CD4-positive, CD25-positive, alpha-beta regulatory T cell (primary cell): ENCODE results near the gene CCDC106. TPM values are rescaled to one million over a fixed set of nuclear protein-coding genes. Genes with fewer than 3 reads are reported as not detected.
A peak's percentile ranks its signal among the peaks of the same experiment; 100 is the strongest.

Experiments used
- ATAC-seq, 2 donors: fragments of 150-1000 bp; cut with Tn5 transposase; one replicate each; pipeline ENCODE4 v1.10.0; 2021; ENCODE audit warnings: low read depth in 2 of 2, moderate number of reproducible peaks in 2 of 2, moderate library complexity in 1 of 2
- DNase-seq, 3 donors: peaks; one replicate each; pipeline versions ENCODE4 v3.0.0 to v3.0.0-alpha.2; 2012 to 2022; ENCODE audit warnings: mixed read lengths in 1 of 3
- H3K27ac ChIP-seq: one replicate; pipeline ENCODE4 v1.7.0; 2013; ENCODE audit warnings: mild to moderate bottlenecking, low read length; ENCODE audit not compliant: insufficient read depth, poor library complexity, severe bottlenecking
- H3K27me3 ChIP-seq: one replicate; pipeline ENCODE4 v1.7.0; 2013; ENCODE audit warnings: low read length; ENCODE audit not compliant: control insufficient read depth, insufficient read depth
- H3K36me3 ChIP-seq: one replicate; pipeline ENCODE4 v1.7.0; 2013; ENCODE audit warnings: mild to moderate bottlenecking, low read length, moderate library complexity; ENCODE audit not compliant: control insufficient read depth, insufficient read depth
- H3K4me1 ChIP-seq: 2 replicates; pipeline ENCODE4 v1.7.0; 2013; ENCODE audit warnings: mild to moderate bottlenecking, low read length; ENCODE audit not compliant: insufficient read depth, control insufficient read depth, poor library complexity, severe bottlenecking
- H3K4me3 ChIP-seq: one replicate; pipeline ENCODE4 v1.7.0; 2013; ENCODE audit warnings: low read depth, mild to moderate bottlenecking, low read length, moderate library complexity
- H3K9me3 ChIP-seq, 2 experiments: 1 replicate in 1 of 2; 2 replicates in 1 of 2; pipeline ENCODE4 v1.7.0; 2013; ENCODE audit warnings: low read length in 2 of 2, mild to moderate bottlenecking in 1 of 2, moderate library complexity in 1 of 2; ENCODE audit not compliant: control insufficient read depth in 2 of 2
- H3K27ac Mint-ChIP-seq, 3 donors: one replicate each; pipeline ENCODE4 v1.8.0; 2020 to 2022; ENCODE audit warnings: mild to moderate bottlenecking in 3 of 3, mixed read lengths in 3 of 3, moderate library complexity in 2 of 3
- H3K27me3 Mint-ChIP-seq: one replicate; pipeline ENCODE4 v1.8.0; 2022; ENCODE audit warnings: mild to moderate bottlenecking, mixed read lengths
- H3K36me3 Mint-ChIP-seq: one replicate; pipeline ENCODE4 v1.8.0; 2020; ENCODE audit warnings: mixed read lengths
- H3K4me1 Mint-ChIP-seq, 4 donors: one replicate each; pipeline ENCODE4 v1.8.0; 2020 to 2022; ENCODE audit warnings: mixed read lengths in 4 of 4, mild to moderate bottlenecking in 1 of 4
- H3K4me3 Mint-ChIP-seq, 4 donors: one replicate each; pipeline ENCODE4 v1.8.0; 2020 to 2022; ENCODE audit warnings: mild to moderate bottlenecking in 4 of 4, mixed read lengths in 4 of 4, moderate library complexity in 3 of 4
- H3K9me3 Mint-ChIP-seq, 7 donors: one replicate each; pipeline ENCODE4 v1.8.0; 2020 to 2022; ENCODE audit warnings: mixed read lengths in 7 of 7, mild to moderate bottlenecking in 3 of 7, moderate library complexity in 2 of 7
- polyA plus RNA-seq, 4 donors: library from polyadenylated mRNA; unstranded; fragments of 300-500 nt; fragmentation: Illumina TruSeq; gene quantifications; one replicate each; pipeline ENCODE4 v1.2.3, GENCODE V29; 2021
- total RNA-seq: library from RNA; stranded (reverse); gene quantifications from one replicate; pipeline ENCODE4 v1.2.3, GENCODE V29; 2022

CCDC106 gene
- total and polyA plus RNA-seq, 5 donors from 2014 or later = 0.22 to 1.0 (median 0.56) TPM

DNA sequence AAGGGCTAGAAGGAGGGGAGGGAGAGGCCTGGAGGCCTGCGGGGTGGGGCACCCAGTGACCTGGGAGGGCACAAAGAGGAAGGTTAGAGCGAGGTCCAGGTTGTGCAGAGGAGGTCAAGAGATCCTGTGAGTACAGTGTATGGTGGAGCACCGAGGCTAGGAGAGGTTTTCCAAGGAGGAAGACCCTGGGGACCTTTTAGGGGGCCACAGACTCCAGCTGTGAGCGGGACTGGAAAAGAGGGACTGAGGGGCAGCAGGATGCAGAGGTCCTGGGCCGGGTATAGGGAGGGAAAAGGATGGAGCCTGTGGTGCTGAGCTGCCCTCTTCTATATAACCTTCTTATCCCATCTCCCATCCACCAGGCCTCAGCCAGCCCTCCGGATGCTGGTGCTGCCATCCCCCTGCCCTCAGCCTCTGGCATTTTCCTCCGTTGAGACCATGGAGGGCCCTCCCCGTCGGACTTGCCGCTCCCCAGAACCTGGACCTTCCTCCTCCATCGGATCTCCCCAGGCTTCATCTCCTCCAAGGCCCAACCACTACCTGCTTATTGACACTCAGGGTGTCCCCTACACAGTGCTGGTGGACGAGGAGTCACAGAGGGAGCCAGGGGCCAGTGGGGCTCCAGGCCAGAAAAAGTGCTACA lies 3.7 kb upstream of the CCDC106 start:
- Histone ChIP-seq H3K27ac (peak overlapping the region; percentile 80), H3K9me3 (no peaks in the 10 kb centered on the region), H3K4me3 (peak overlapping the region; percentile 48), H3K27me3 (no peaks in the 10 kb centered on the region), H3K4me1 (peaks cover 73% of the 10 kb centered on the region), H3K36me3 (peaks cover 8% of the 10 kb centered on the region)
- H3K36me3 Mint-ChIP-seq = no peaks in the 10 kb centered on the region
- H3K4me1 Mint-ChIP-seq = peaks cover 0 to 59% (median 30%) of the 10 kb centered on the region in 4 donors
- ATAC-seq (no peak), DNase-seq (no peak)
- H3K4me3 Mint-ChIP-seq = peak overlapping the region; percentile 93 to 97 (median 96)
- peaks cover 6% of the 10 kb centered on the region for H3K27me3 Mint-ChIP-seq
- H3K27ac Mint-ChIP-seq = peak overlapping the region in 2 of 3 donors; percentile 90 to 93
- no peaks in the 10 kb centered on the region for H3K9me3 Mint-ChIP-seq

DNA sequence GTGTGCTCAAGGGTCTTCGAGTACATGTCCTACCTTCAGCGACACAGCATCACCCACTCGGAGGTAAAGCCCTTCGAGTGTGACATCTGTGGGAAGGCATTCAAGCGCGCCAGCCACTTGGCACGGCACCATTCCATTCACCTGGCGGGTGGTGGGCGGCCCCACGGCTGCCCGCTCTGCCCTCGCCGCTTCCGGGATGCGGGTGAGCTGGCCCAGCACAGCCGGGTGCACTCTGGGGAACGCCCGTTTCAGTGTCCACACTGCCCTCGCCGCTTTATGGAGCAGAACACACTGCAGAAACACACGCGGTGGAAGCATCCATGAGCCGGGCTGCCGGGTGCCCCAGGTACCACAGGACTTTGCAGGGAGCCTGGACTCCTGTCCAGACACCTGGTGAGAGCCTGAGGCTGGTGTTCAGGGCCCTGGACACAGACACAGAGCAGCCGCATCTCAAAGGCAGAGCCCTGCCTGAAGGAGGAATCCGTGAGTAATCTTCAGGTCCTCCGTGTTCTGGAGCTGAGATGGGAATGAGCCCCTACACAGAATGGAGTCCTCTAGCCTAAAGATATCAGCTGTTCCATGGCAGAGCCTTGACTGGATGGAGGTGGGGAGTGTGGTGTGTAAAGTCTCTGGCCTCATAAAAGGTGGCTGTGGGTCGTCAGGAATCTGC lies 3.0 kb upstream of the CCDC106 start:
- no peak overlapping the region for H3K4me3 ChIP-seq
- peaks cover 67% of the 10 kb centered on the region for H3K4me1 ChIP-seq
- peaks cover 0 to 59% (median 30%) of the 10 kb centered on the region in 4 donors for H3K4me1 Mint-ChIP-seq
- peak overlapping the region in 2 of 3 donors; percentile 67 to 93 for H3K27ac Mint-ChIP-seq
- H3K9me3 ChIP-seq = no peaks in the 10 kb centered on the region
- peaks cover 8% of the 10 kb centered on the region for H3K36me3 ChIP-seq
- no peak for ATAC-seq
- H3K36me3 Mint-ChIP-seq = no peaks in the 10 kb centered on the region
- no peak overlapping the region for H3K27ac ChIP-seq
- H3K4me3 Mint-ChIP-seq = peak overlapping the region; percentile 93 to 97 (median 96)
- peaks cover 6% of the 10 kb centered on the region for H3K27me3 Mint-ChIP-seq
- no peak for DNase-seq
- H3K27me3 ChIP-seq = no peaks in the 10 kb centered on the region
- no peaks in the 10 kb centered on the region for H3K9me3 Mint-ChIP-seq

DNA sequence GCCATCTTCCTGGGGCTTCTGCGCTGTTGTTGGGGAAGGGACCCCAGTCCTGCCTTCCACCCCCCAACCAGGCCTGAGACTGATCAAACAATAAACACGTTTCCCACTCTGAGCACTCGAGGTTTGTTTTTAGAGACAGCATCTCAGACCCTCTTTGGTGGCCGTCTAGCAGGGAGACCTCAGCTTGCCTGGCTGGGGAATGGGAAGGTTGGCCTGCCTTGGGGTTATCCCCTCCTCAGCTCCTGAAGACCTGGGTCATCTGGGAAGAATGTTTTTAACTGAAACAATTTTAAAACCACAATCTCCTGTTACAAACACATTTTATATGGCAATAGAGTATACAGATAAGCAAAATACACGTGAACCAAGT lies 2.5 kb upstream of the CCDC106 start:
- peak overlapping the region in 1 of 3 donors; percentile 20 for H3K27ac Mint-ChIP-seq
- Histone ChIP-seq H3K27ac (no peak overlapping the region), H3K4me1 (peaks cover 62% of the 10 kb centered on the region), H3K9me3 (no peaks in the 10 kb centered on the region), H3K27me3 (no peaks in the 10 kb centered on the region), H3K4me3 (no peak overlapping the region), H3K36me3 (peaks cover 8% of the 10 kb centered on the region)
- no peak for ATAC-seq
- DNase-seq = no peak
- peaks cover 0 to 60% (median 28%) of the 10 kb centered on the region in 4 donors for H3K4me1 Mint-ChIP-seq
- no peaks in the 10 kb centered on the region for H3K36me3 Mint-ChIP-seq
- no peaks in the 10 kb centered on the region for H3K9me3 Mint-ChIP-seq
- H3K4me3 Mint-ChIP-seq = peak overlapping the region; percentile 65 to 93 (median 84)
- peaks cover 6% of the 10 kb centered on the region for H3K27me3 Mint-ChIP-seq

DNA sequence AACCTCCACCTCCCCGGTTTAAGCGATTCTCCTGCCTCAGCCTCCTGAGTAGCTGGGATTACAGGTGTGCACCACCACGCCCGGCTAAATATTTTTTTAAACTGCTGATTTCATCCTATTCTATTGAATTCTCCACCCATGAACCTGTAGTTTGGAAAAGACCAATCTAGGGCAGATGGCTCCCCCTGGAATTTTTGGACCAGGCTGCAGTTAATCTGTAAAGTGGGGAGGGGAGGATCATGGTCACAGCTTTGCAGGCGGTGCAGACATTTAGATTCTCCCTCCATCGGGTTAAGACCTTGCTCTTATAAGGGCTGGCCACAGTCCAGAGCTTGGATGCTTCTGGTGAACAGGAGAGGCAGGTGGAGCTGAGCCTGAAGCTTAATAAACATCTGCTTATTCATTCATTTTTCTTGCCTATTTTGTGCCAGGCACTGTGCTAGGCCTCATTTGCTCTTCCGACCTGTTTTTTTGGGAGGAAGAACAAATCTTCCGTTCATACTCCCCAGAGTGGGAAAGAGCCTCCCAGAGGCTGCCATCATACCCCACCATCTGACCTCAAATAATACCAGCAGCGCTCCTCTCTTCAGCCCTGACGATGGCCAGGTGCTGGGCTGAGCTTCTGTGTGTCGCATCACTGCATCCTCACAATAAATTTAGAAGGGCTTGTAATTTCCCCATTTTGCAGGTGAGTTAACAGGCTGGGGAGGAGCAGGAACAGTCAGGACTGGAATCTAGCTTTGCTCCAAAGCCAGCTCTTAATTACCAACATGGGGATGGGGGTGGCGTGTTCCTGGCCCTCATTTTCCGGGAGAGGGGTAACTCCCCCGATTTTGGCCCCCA lies 902 bp upstream of the CCDC106 start:
- H3K27me3 Mint-ChIP-seq = peaks cover 6% of the 10 kb centered on the region

DNA sequence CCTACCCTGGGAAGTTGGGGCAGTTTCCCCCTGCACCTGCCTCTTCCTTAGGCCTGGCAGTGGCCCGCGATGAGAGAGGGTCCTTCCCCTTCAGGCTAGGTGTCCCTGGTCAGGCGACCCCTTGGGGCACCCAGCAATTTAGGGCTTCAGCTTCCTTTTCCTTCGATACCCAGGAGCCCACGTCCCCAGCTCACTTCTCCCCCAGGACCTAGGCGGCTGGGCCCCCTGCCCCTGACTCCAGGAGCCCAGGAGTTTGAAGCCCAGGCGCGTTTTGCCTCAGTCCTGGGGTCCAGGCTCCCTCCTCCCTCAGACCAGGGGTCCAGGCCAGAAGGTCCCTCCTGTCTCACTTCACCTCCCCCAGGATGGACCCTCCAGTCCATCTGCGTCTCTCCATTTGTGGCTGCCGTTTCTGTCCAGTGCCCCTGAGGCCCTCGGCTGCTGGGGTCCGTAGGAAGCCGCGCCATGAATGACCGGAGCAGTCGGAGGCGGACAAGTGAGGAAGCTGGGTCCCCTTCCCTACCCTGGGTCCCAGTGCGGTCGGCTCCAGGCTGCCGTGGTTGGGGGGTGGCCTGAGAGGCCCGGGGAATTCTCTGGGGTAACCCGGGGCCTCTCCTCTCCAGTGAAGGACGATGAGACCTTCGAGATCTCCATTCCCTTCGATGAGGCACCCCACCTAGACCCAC lies 714 bp downstream of the CCDC106 start:
- Histone ChIP-seq H3K9me3 (no peaks in the 10 kb centered on the region), H3K36me3 (peaks cover 8% of the 10 kb centered on the region), H3K4me1 (peaks cover 35% of the 10 kb centered on the region), H3K27me3 (no peaks in the 10 kb centered on the region), H3K4me3 (no peak overlapping the region), H3K27ac (no peak overlapping the region)
- H3K4me1 Mint-ChIP-seq = peaks cover 0 to 44% (median 14%) of the 10 kb centered on the region in 4 donors
- peak overlapping the region; percentile 32 to 79 (median 74) for H3K4me3 Mint-ChIP-seq
- peaks cover 4% of the 10 kb centered on the region for H3K27me3 Mint-ChIP-seq
- ATAC-seq (no peak), DNase-seq (no peak)
- H3K27ac Mint-ChIP-seq = no peak overlapping the region
- H3K9me3 Mint-ChIP-seq = no peaks in the 10 kb centered on the region
- no peaks in the 10 kb centered on the region for H3K36me3 Mint-ChIP-seq

More for the DNA sequence above, 902 bp upstream of the CCDC106 start:
- peak overlapping the region; percentile 26 for H3K4me3 ChIP-seq
- H3K4me3 Mint-ChIP-seq = peak overlapping the region; percentile 79 to 90 (median 85)
- H3K27ac ChIP-seq = peak overlapping the region; percentile 55
- ATAC-seq (no peak), DNase-seq (no peak)
- peaks cover 47% of the 10 kb centered on the region for H3K4me1 ChIP-seq
- no peaks in the 10 kb centered on the region for H3K36me3 Mint-ChIP-seq
- no peaks in the 10 kb centered on the region for H3K9me3 Mint-ChIP-seq
- H3K36me3 ChIP-seq = peaks cover 8% of the 10 kb centered on the region
- H3K27ac Mint-ChIP-seq = peak overlapping the region in 2 of 3 donors; percentile 38 to 62
- peaks cover 0 to 50% (median 20%) of the 10 kb centered on the region in 4 donors for H3K4me1 Mint-ChIP-seq
- no peaks in the 10 kb centered on the region for H3K27me3 ChIP-seq
- H3K9me3 ChIP-seq = no peaks in the 10 kb centered on the region

DNA sequence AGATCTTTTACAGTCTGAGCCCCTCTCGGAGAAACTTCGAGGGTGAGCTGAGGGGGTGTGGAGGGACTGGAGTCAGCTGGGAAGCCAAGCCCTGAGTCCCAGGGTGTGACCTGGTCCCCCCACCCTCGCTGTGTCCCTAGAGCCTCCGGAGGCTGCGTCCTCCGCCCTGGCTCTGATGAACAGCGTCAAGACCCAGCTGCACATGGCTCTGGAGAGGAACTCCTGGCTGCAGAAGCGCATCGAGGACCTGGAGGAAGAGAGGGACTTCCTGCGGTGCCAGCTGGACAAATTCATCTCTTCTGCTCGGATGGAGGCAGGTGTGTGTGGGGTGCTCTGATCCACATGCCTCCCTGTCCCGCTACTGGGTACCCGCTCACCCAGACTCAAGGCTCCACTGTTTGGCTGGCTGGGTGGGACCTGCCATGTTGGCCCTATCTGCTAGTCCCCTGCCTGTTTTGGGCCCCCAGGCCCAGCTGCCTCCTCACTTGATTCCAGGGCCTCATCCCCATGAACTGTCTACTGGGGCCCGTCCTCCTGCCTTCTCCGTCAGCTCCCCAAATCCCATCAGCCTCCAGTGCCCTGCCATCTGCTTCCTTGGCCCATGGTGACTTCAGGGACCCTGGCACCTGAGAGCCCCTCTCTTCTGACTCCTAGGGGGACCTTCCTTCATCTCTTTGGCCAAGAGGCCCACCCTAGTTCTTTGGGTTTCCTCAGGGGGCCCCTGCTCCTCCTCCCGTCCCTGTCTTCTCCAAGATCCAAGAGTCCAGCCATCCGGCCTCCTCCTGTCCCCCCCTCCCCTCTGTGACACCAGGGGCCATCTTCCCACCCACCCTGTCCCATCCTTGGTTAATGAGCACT lies 1.5 kb downstream of the CCDC106 start:
- no peak for DNase-seq
- H3K4me3 Mint-ChIP-seq = peak overlapping the region; percentile 55 to 84 (median 76)
- no peaks in the 10 kb centered on the region for H3K9me3 ChIP-seq

More for the DNA sequence above, 1.5 kb downstream of the CCDC106 start:
- Histone ChIP-seq H3K4me1 (peaks cover 27% of the 10 kb centered on the region), H3K36me3 (peaks cover 8% of the 10 kb centered on the region), H3K27me3 (no peaks in the 10 kb centered on the region), H3K4me3 (no peak overlapping the region), H3K27ac (no peak overlapping the region)
- Mint-ChIP-seq H3K27me3 (peaks cover 12% of the 10 kb centered on the region), H3K27ac (peak overlapping the region in 1 of 3 donors; percentile 56), H3K4me1 (peaks cover 0 to 38% (median 11%) of the 10 kb centered on the region in 4 donors), H3K9me3 (peaks cover 0 to 2% (median 0%) of the 10 kb centered on the region in 7 donors), H3K36me3 (no peaks in the 10 kb centered on the region)
- no peak for ATAC-seq
